NCI-H82 (cell line): Measurements from ENCODE around the gene GHRL.

Experiments used
- DNase-seq: peaks from one replicate; lab custom pipeline; 2025; lab: John Stamatoyannopoulos, UW

GHRL gene, protein sequence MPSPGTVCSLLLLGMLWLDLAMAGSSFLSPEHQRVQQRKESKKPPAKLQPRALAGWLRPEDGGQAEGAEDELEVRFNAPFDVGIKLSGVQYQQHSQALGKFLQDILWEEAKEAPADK

GRCh38 chr3:10292505-10293419 is at the start of gene GHRL:
Gene GHRL (minus strand): TSS chr3:10292947. CDS start chr3:10290180, 2,767 bp downstream.
- no peak for DNase-seq

DNA sequence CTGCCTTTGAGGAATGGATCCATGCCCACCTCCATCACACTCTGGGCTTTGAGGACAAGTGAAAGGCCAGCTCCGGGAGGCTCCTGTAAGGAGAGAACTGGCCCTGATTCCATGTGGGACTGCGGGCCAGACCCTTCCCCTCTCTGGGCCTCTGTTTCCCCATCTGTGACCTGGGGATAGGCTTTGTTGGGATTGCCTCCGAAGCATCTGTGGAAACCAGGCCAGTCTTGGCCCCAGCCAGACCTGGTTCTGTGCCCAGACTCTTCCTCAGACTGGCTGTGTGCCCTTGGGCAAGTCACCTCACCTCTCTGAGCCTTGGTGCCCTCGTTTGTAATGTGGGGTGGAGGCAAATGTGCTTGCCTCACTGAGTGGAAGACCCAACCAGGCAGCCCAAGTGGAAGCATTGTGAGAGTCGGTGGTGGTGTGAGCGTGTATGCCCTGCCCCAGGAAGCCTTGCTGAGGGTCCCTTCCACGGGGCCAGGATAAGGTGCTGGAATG is 49.2 kb upstream of the GHRL start:
- no peak for DNase-seq

DNA sequence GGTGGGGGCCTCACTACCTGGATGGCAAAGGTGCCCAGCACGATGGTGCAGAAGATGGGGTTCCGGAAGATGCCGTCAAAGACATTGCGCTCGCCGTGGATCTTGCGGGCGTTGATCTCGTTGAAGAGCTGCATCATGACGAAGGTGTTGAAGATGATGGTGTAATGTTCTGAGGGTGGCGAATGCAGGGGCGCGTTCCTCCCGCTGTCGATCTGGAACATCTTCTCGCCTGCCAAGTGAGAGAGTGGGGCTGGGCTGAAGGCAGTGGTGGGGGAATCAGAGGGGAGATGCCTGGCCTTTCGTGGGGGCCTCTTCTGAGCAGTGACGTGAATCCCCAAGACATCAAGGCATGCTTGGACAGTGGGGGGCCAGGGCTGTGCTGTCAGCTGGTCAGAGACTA is 47.7 kb upstream of the GHRL start:
- no peak for DNase-seq

GRCh38 chr3:10340046-10340445 is 47.3 kb upstream of the GHRL start:
- DNase-seq: no peak

DNA sequence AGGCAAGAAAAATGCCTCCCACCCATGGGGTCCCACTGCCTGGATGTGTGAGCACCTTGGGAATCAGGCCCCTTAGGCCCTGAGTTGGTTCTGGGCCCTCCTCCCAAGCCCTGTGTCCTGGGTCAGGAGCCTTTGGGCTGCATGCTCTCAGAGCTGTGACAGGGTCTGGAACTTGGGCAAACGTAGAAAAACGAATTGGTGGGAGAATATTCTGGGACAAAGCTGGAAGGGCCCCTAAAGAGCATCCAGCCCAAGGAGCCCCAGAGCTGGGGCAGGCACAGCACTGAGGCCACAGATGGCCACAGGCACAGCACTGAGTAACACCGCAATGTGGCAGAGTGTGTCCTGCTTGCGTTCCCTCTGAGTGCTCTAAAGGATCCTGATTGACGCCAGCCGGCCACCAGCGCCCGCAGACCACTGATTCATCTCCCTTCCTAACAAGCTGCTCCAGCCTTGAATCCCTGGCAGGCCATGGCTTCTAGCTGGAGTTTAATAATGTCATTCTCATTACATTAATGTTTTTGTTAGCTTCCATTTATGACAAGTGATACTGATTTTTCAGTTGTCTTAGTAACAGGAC is 46.7 kb upstream of the GHRL start:
- no peak for DNase-seq

- no peak for DNase-seq
These were observed 46.0 kb upstream of the GHRL start for GRCh38 chr3:10338591-10339353.

DNA sequence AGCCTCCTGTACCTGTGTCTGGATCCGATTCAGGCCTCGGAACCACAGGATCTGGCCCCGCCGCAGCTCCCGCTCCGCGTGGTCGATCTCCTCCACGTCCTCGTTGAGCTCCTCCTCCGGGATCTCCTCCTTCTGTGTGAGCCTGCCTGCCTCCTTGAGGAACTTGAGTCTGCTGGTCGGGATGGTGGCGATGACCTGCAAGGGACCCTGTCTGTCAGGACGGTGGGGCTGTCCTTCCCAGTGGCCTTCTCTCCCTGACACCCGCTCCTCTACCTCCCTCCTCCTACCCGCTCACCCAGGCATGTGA is 45.4 kb upstream of the GHRL start:
- no peak for DNase-seq

DNA sequence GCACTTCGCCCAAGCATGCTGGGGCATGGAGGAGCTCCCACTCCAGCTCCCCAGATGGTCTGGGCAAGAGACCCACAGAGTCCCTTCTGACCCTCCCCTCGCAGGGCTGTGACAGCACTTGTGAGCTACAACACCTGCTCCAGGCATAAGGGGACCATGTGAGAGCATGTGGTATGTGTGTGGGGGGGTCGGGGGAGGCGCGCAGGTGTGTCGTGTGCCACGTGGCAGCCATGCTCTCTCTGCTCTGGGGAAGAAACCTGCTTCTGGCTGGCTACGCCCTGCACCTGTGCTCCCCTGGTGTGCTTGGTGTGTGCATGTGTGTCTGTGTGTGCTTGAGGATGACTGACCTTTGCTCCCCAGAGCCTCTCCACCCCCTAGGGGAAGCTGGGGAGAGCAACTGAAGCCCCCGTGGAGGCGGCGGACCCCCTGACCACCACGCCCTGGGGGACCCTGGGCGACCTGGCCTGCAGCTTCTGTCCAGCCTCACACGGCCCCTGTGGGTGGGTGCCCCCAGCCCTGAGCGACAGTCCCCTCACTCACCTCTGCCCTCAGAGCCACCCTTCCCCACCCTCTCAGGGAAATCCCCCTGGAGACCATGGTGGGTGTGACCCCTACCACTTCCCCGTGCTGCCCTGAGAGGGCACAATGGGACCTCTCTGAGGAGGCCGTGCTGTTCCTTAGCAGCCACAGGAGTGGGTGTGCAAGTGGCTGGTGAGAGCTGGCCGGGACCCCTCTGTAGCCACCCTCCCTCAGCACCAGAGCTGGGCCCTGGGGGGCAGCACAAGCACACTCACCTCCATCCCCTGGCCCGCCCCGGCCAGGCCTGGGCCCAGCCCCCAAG is 44.8 kb upstream of the GHRL start:
- DNase-seq: no peak

DNA sequence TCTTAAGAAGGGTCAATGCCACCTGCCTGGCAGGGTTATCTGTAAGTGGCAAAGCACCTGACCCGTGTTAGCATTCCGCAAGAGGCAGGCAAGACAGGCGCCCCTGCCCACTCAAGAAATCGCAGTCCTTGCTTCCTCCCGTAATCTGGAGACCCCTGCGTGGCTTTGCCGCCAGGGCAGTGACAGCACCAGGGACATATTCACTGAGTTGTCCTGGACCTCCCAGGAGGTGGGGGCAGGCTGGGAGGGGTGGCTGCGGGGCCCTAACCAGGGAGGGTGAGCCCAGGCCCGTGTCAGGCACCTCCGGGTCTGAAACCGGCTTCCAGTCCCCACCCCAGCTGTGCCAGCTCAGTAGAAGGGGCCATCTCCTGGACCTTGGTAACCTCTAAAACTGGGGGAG is 44.0 kb upstream of the GHRL start:
- DNase-seq: no peak

- DNase-seq: no peak
These were observed 43.3 kb upstream of the GHRL start for GRCh38 chr3:10335871-10336622.

DNA sequence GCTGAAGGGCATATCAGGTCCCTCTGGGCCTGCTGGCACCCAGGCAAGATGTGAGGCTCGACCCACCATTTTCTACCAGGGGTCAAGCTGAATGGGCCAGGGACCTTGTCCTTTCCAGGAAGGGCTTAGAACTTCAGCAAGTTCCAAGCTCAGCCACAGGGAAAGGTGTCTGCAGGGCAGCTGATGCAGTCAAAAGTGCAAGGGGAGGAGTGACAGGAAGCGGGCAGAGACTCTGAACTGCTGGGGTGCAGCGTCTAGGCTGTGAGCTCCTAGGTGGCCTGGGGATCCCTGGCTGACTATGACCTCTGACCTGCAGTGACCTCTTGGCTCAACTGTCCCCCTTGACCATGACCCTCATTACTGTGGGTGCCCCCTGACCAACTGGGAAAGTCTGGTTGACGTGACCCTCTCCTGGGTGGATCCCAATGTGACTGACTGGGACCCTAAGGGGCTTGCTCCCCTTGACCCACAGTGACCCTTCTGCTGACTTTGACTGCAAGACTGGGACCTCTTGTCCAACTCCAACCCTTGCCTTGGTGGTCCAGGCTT is 42.5 kb upstream of the GHRL start:
- DNase-seq: no peak

DNA sequence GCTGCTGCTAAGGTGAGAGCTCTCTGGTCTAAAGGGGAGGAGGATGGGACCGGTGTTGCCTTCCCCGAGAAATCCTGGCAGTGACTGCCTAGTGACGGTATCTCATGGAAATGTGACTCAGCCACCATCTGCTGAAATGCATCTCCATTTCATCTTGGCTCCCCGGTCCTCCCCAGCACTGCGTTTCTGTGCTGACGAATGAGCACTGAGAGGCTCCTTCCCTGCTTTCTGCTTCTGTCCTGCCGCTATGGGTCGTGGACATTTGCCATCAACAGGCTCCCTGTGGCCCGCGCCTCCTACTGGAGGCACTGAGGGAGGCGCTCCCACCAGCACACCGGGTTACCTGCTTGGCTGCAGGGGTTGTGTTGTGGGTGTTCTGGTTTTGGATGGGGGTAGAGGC is 41.7 kb upstream of the GHRL start:
- DNase-seq: no peak

DNA sequence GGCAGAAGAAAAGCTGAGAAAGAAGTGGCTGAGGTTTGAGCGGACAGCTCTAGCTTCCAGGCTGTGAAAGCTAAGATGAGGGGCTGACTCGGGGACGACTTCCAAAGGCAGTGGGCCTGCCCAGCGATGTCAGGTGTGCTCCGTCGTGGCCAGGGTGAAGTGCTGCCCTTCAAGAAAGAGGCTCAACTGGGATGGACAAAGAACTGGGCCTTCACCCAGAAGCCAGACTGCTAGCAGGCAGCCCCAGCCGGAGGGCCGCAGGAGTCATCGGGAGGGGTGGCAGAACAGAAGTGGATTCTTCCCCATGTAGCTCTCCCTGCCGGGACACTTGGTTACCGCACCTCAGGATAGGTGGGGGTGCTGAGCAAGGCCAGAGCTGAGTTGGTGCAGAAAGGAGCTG is 41.3 kb upstream of the GHRL start:
- no peak for DNase-seq

DNA sequence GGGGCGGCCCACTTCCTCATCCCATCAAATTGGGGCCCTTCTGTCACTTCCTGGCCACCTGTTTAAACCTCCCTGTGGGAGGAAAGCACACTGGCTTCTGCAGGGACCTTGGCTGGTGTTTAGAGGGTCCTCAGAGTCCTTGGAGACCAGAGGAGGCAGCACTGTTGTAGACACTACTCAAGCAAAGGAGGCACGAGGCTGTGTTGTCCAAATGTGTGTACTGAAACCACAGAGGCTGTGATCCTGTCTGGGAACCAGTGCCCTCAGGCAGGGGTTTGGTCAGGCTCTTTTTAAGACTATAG is 40.6 kb upstream of the GHRL start:
- DNase-seq: no peak

DNA sequence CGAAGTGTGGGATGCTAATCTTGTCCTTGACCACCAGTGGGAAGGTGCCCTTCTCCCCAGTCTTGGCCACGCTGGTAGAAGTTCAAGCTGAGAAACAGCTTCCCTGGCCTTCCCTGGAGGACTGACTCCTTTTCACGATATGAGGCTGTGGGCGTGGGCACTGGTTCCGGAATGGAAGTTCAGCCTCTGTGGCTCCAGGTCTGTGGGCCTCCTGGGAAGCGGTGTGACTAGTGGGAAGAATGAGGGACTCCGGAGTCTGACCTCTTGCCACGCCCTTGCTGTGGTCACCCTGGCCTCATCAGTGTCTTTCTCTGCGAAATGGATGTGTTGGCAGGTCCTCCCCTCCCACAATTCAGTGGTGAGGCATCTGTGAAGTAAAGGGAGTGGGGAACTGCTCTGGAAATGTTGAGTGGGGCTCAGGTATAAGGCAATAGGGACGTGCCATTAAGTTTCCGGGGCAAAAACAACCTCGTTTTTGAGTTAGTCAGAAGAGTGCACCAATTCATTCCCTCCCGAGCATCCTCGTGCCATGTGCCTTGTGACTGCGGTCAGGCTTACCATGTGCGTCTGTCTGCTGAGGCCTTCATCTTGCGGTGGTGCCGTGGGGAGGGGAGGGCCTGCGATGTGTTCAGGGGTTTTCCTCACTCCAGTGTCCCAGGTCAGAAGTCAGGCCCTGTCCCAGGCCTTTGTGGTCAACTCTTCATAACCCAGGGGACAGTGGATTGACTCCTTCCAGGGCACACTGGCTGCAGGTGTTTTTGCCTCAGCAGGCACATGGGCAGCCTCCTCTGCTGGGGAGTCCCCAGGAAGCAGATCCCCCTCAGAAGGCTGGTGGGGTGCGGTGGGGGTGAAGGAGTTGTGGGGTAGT is 40.0 kb upstream of the GHRL start:
- DNase-seq: no peak

- DNase-seq: no peak
These were observed 38.6 kb upstream of the GHRL start for GRCh38 chr3:10331320-10331719.

DNA sequence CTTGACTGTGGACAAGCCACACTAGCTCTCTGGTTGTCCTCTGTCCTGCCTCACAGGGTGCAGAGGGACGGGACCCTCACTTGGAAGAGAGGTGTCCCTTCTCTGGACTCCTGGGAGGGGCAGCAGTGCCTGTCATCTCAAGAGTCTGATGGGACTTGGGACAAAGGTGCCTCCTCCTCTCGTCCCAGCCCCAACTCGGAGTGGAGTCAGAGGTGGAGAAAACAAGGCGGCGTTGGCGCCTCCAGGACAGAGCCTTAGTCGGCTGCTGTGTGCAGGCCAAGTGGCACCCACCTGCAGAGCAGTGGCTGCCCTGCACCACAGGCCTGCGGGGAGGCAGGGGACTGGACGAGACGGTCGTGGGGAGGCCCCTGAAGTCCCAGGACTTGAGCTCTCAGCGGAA is 37.6 kb upstream of the GHRL start:
- no peak for DNase-seq

DNA sequence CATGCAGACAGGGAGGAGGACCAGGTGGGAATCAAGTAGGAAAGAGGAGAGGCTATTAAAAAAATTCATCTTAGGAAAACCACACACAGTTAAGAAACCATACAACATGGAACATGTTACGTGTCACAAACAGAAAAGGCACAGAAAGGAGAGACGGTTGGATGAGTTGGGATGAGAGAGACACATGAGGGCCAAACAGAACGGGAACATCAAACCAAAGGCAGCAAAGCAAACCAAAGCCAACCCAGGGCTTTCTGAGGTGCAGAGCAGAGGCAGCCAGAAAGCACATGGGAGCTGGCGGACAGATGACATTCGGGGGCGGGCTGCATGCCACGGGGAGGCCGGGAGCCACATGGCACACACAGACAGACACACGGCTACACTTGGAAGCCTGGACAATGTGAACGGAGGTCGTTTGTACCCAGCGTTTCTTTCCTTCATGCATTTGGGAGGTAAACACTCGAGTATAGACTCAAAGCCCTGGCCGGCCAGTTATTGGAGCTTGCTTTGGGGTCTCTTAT is 36.8 kb upstream of the GHRL start:
- DNase-seq: no peak

- no peak for DNase-seq
These were observed 35.8 kb upstream of the GHRL start for GRCh38 chr3:10328460-10329071.
